Ovary (tissue), 3 donors: Measurements from ENCODE around the gene CUL3.

Experiments used
- EP300 ChIP-seq: sonication (generic); formaldehyde crosslinking; IDR thresholded peaks from one replicate; pipeline ENCODE4 v1.6.1; 2017; ENCODE audit warnings: antibody characterized with exemption
- POLR2A ChIP-seq: fragments of 450-650 bp; IDR thresholded peaks from one replicate; pipeline ENCODE4 v1.6.1; 2017; ENCODE audit warnings: antibody characterized with exemption, mild to moderate bottlenecking, moderate library complexity
- TF ChIP-seq, protein P1 (sequence below), 3 donors: fragments of 450-650 bp in 2 of 3; fragments of 200-600 bp in 1 of 3; IDR thresholded peaks; one replicate each; pipeline versions ENCODE4 v1.5.1 to v1.8.0; 2016 to 2022; ENCODE audit warnings: antibody characterized with exemption in 3 of 3, mild to moderate bottlenecking in 1 of 3
- donor health status: DM: no; HTN: no; CAD: no.

DNA sequence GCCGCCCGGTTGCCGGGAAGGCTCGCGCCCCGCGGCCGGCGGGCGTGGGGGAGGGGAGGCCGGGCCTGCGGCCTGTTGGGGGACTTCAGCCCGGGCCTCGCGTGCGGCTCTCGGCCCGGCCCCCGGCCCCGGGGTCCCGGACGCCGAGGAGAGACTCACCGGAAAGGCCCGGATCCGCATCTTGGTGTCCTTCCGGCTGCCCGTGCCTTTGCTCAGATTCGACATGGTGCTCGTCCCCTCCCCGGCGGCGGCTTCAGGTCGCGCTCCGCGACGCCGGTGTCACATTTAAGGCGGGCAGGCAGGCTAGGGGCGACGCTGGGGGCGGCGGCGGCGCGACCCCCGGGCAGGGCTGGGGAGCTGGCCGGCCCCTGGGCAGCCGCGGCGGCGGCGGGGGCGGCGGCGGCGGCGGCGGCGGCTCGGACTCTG lies 365 bp downstream of the CUL3 start:
- TF ChIP-seq, protein P1, sequence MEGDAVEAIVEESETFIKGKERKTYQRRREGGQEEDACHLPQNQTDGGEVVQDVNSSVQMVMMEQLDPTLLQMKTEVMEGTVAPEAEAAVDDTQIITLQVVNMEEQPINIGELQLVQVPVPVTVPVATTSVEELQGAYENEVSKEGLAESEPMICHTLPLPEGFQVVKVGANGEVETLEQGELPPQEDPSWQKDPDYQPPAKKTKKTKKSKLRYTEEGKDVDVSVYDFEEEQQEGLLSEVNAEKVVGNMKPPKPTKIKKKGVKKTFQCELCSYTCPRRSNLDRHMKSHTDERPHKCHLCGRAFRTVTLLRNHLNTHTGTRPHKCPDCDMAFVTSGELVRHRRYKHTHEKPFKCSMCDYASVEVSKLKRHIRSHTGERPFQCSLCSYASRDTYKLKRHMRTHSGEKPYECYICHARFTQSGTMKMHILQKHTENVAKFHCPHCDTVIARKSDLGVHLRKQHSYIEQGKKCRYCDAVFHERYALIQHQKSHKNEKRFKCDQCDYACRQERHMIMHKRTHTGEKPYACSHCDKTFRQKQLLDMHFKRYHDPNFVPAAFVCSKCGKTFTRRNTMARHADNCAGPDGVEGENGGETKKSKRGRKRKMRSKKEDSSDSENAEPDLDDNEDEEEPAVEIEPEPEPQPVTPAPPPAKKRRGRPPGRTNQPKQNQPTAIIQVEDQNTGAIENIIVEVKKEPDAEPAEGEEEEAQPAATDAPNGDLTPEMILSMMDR (IDR thresholded peaks at IDR 0.05), result no peak
- TF ChIP-seq POLR2A, result no peak
- TF ChIP-seq EP300, result no peak
